Midbrain (tissue), 1 donor: ENCODE results near the gene DNAJB12.
A peak's percentile ranks its signal among the peaks of the same experiment; 100 is the strongest.
"Not testable (repeated sequence)": the region's sequence is repeated elsewhere in the genome, so short reads cannot be mapped to it uniquely, and the experiment has no call there.

Experiments
- DNase-seq: peaks from one replicate; lab custom pipeline; 2025; lab: John Stamatoyannopoulos, UW

DNAJB12 gene

DNA sequence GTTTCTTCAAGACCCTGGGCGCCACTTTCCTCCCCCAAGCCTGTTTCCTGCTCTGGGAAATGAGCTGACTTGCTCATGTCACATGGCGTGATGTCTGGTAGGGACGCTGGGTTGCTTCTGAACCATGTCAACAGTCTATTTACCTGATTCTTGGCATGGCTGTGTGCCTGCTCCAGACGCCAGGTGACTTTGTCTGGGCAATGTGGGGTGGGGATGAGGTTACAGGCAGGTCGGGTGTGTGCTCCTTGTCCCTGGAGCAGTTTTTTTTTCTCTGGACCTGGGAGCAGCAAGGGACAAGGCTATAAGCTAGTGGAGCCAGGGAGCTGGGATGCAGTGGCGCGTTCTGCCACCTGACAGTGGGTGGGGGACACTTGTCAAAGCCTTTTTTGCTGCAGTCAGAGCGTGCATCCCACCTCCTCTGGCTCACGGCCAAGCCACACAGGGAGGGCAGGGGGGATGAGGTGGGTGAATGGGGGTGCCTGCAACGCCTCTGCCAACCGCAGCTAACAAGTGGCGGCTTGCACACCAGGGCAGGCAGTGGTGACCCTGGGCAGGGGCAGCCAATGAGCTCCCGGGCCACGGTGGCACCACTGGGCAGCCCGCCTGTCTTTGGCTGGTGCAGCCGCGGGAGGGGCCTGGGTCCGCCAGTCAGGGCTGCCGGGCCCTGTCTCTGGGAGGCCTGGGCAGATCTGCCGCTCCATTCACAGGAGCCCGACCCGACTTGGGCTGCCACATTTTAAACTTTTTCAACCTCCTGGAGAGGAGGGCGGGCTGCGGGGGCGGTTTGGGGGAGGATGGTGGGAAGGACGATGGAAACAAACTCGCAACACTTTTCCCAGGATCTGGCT, 22.9 kb downstream of the DNAJB12 start:
- DNase-seq: peak; percentile 93

DNA sequence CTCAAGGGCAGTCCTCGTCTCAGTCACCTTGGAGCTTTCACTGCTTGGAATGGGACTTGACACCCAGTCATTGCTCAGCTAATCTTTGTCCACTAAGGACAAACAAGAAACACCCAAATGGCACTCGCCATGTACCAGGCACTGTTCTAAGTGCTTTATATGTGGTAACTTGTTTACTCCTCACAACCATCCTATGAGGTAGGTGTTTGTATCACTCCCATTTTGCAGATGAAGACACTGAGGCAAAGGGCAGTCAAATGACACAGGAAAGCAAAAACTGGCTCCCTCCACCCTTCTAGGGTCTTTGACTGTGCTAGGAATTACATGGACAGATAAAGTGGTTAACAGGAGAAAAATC, 24.7 kb downstream of the DNAJB12 start:
- no peak for DNase-seq

DNA sequence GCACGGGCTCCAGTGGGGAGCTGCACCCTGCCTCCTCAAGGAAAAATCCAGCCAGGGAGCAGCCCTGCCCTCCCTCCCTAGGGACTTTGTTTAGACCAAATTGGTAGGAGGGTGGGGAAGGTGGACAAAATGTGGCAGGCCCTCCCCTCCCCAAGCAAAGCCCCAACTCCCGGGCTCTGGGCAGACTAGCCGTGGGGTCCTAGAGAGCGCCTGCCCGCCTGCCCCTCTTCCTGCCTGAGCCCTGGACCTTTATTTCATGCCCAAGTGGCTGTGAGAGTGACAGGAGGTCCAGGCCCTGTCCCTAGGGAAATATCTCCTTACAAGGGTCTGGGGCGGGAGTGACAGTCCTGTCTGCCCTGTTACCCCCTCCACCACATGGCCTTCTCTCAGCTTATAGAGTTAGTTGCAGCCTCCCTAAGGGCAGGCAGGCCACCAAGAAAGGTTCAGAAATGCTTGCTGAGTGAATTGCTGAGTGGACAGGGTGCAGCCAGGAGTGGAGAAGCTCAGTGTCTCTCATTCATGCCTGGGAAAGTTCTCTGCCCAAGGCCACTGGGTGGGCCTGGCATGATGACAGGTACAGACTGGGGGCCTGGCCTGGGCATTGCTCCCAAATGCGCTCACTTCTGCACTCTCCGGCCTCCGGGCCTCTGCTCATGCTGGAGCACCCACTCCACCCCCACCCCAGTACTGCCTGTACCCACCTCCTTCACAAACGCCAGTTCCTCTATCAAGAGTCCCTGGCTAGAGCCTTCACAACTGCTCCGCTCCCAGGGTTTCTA, 25.2 kb downstream of the DNAJB12 start:
- DNase-seq: no peak

DNA sequence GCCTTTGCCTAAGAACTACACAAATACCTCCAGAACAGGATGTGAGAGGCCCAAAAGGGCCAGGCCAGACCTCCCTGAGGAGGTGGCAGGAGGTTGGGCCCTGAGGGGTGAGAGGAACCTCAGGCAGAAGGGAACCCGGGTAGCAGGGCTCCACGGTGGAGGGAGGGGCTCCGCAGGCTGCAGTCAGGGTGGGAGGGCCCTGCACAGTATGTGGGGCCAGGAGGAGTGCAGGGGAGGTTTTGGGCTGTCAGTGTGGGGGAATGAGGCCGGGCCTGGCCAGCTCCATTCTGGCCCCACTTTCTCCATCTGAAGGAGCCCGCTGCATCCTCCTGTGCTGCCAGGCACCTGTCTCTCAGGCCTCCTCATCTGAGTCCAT, 25.9 kb downstream of the DNAJB12 start:
- DNase-seq: no peak

DNA sequence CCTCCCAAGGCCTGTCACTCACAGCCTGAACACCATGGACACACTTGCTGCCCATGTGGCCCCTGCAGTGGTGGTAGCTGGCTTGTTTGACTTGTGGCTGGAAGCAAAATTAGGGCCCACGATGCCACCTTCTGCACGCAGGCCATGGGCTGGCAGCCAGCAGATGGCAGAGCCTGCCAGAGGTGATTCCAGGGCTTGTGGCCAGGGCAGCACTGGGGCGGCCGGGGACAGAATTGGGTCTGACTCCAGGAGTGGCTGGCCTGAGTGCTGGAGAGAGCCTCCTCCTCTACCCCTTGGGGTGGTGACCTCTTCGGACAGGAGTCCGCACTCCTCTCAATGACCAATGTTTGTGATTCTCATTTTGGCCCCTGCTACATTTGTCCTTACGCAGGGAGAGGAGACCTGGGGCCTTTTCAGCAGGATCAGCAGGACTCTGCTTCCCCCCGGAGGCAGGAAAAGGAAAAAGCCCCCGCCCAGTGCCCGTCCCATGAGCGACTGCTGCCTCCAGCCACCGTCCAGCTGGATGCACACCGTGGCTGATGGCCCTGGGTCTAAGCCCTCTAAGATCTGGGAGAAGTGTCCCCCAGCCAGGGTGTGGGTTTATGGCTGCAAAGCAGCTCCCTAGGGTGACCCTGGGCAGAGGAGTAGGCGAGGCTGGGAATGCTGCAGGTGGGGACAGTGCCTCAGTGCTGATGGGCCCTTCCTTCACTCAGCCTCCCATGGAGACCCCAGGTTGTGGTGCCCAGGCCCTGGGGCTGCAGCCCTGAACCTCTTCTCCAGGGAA, 26.5 kb downstream of the DNAJB12 start:
- peak; percentile 82 for DNase-seq

DNA sequence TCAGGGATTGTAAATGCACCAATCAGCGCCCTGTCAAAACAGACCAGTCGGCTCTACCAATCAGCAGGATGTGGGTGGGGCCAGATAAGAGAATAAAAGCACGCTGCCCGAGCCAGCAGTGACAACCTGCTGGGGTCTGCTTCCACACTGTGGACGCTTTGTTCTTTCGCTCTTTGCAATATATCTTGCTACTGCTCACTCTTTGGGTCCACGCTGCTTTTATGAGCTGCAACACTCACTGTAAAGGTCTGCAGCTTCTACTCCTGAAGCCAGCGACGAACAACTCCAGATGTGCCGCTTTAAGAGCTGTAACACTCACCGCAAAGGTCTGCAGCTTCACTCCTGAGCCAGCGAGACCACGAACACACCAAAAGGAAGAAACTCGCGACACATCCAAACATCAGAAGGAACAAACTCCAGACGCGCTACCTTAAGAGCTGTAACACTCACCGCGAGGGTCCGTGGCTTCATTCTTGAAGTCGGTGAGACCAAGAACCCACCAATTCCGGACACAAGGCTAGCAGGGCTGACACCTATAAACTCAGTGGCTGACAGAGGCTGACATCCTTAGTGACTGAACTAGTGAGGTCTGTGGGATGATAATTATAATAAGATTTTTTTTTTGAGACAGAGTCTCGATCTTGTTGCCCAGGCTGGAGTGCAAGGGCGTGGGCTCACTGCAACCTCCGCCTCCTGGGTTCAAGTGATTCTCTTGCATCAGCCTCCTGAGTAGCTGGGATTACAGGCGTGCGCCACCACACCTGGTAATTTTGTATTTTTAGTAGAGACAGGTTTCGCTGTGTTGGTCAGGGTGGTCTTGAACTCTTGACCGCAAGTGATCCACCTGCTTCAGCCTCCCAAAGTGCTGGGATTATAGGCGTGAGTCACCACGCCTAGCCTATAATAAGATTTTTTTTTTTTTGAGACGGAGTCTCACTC, 27.8 kb downstream of the DNAJB12 start:
- not testable (repeated sequence) for DNase-seq

DNA sequence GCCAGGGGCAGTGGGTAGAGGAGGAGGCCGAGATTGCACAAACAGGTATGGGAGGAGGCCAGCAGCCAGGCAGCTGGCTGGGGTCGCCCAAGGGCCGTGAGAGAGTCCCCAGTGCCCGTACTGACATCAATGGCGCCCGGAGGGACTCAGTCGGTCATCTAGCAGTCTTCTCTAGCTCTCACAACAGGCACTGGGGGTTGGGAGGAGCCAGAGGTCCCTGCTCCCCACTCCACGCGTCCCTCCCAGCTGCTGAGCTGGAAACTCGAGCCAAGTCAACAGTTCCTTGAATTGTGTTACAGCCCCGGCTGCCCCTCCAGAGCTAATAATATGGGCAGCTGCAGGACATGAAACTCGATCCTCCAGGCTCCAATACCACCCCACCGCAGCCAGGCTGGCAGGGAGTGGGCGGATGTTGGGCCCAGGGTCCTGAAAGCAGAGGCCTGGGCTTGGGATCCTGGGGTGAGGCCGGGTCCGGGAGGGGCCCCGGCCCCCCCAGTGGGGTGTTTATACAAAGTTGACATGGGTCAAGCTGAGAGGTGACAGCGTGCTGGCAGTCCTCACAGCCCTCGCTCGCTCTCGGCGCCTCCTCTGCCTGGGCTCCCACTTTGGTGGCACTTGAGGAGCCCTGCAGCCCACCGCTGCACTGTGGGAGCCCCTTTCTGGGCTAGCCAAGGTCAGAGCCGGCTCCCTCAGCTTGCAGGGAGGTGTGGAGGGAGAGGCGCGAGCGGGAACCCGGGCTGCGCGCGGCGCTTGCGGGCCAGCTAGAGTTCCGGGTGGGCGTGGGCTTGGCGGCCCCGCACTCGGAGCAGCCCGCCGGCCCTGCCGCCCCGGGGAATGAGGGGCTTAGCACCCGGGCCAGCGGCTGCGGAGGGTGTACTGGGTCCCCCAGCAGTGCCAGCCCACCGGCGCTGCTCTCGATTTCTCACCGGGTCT, 29.2 kb downstream of the DNAJB12 start:
- peak; percentile 56 for DNase-seq

DNA sequence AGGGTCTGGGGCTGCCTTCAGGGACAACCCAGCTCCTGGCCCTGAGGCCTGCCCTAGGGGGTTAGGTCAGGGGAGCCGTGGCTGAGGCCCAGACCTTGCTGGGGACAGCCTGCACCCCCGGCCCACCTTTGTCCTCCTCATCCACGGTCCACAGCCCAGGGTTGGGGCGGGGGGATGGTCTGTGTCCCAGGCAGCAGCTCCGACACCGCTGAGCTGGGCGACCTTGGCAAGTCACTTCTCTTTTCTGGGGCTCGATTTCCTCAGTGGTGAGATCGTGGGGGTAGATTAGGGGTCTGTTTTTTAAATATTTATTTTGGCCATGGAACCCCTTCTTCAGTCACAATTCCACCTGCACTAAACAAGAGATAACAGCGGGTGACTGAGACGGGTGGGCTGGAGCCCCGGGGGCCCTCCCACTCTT, 30.9 kb downstream of the DNAJB12 start:
- no peak for DNase-seq

DNA sequence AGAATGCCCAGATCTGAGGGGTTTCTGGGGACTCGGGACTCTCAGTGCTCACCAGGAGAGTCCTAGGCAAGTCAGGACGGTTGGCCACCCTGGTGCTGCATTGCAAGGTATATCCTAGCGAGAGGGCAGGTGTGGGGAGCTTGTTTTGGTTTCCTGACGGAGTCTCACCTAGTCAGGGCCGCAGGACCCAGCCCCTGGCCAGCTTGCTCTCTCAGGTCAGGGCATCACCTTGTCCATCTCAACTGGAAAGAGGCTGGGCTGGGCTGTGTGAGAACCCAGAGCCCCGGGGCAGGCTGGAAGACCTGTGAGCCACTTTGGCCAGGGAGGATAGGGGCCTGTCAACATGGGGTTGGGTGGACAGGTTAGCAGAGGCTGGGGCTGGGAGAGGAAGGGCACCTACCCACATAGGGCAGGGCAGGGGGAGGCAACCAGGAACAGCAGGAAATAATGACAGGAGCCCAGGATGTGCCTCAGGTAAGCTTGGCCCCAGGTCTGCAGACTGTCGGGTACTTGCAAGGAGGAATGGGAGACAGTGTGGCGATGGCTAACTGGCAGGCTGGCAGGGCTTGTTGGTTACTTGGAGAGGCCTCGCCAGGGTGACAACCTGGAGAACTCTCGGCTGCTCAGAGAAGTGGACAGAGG, 31.5 kb downstream of the DNAJB12 start:
- no peak for DNase-seq

DNA sequence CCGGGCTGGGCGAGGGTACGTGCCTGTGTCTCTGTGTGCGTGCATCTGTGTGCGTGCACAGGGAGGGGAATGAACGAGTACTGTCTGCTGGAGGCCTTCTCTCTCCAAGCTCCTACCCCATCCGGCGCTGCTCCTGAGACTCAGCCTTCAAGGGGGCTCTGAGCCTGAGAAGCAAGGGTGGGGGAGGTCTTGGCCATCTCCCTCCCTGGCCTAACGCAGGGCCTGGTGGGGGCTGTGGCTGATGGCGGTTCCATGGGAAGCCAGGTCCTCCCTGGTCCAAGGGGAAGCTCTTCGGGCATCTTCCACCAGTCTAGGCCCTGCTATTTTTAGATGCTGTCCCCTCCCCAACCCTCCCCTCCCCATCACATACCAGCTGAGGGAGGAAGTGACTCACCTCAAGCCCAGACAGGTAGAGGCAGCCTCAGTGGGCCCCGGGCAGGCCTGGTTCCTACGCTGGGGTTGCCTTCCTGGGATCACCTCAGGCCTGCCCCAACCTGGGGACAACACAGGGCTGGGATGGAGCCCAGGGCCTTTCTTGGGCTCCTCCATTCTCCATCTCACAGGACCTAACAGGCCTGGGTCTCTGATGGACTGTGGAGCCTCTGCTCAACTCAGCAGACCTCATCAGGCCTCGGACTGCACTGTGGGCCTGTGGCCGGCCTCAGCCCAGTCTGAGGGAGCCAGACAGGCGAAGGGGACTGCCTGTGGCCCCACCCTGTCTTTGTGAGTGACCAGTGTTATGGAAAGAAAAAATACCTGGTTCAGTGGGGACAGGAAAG, 32.2 kb downstream of the DNAJB12 start:
- DNase-seq: no peak

DNA sequence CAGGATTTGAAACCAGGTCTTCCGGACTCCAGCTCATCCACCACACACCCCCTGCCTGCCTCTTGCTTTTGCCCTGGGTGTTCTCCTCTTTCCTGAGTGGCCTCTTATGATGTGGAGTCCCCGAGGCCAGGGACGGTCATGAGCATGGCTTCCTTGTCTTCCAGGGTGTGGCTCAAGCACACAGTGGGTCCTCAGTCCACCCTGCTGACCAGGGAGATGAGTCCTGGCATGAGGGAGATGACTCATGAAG, 32.8 kb downstream of the DNAJB12 start:
- no peak for DNase-seq

DNA sequence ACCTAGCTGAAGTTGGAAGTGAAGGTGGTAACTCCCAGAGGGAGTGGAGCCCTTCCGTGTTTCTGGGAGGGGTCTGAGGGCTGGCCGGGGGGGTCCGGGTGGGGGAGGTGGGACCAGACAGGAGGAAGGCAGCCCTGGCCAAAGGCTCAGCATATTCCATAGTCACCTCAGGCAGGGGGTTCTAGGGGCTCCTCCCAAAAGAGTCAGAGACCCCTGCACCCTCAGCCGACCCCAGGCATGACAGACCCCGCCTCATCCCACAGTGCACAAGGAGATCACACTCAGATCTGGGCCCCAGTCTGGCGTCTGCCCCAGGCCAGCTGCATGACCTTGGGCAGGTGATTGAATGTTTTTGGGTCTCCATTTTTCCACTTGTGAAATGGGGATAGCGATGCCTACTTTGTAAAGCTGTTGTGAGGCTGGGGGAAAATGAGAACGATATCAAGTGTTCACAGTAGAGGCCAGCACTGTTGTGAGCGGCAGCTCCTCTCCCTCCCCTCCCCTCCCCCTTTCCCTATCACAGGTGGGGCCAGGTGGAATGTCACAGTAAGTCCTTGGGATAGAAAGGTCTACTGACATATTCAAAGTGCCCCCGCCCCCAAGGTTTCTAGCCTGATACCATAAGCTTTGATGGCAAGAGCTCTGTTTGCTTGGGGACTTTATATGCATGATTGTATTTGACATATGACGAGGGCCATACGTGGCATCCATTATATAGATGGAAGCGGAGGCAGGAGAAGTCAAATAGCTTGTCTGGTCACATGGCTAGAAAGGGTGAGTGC, 33.3 kb downstream of the DNAJB12 start:
- no peak for DNase-seq

DNA sequence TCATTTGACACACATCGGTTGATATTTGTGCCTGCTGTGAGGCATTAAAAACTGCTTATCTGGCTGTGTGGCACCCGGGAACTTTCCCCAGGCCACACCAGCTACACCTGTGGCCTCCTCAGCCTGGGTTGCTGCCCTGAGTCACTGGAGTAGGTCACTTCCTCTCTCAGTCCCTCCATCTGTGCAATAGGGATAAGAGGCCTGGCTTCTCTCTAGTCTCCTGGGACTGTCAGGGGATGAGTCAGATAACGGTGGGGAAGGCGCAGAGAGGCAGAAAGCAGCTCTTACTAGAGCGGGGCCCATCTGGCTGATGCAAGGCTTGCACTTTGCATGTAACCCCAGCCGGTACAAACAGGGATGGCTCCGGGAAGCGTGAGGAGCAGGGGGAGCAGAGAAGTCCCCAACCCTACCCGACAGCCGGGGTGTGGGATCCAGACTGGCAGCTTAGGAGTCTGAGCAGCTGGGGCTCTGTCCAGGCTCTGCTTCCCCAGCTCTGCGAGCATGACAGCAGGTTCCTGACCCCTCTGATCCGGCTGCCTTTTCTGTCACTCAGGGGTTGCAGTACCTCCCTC, 34.0 kb downstream of the DNAJB12 start:
- no peak for DNase-seq

DNA sequence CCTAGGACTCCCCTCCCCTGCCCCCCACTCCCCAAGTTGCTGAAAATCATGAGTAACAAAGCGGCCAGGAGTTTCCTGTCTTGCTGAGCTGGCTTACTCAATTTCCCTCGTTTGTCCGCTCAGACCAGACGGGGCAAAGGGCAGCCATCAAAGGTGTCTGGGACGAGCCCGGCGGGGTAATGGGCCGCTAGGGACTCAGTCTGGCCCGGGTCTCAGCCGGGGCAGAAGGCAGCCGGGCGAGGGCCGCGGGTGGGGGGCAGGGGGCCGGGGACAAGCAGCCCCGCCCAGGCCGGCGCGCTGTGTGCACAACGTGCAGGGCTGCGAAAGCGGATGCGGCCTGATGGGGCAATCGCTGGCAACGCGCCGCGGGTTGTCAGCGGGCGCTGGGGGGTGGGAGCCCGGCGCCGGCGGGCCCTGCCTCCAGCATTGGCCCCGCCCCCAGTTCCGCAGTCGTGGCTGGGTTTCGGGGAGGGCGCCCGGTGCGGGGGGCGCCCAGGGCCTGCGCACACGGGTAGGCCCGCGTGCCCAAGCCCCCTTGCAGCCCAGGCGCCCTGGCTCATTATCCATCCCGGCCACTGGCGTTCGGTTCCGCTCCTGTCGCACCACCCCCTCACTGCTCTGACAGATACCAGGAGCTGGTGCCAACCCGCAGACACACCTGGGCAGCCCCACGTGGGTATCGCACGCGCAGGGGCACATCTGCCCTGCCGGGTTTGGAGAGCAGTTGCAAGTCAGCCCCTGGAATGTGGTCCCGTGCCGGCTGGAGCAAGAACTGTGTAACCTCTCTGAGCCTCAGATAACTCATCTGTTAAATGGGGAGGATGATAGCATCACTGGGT, 35.1 kb downstream of the DNAJB12 start:
- peak; percentile 90 for DNase-seq

DNA sequence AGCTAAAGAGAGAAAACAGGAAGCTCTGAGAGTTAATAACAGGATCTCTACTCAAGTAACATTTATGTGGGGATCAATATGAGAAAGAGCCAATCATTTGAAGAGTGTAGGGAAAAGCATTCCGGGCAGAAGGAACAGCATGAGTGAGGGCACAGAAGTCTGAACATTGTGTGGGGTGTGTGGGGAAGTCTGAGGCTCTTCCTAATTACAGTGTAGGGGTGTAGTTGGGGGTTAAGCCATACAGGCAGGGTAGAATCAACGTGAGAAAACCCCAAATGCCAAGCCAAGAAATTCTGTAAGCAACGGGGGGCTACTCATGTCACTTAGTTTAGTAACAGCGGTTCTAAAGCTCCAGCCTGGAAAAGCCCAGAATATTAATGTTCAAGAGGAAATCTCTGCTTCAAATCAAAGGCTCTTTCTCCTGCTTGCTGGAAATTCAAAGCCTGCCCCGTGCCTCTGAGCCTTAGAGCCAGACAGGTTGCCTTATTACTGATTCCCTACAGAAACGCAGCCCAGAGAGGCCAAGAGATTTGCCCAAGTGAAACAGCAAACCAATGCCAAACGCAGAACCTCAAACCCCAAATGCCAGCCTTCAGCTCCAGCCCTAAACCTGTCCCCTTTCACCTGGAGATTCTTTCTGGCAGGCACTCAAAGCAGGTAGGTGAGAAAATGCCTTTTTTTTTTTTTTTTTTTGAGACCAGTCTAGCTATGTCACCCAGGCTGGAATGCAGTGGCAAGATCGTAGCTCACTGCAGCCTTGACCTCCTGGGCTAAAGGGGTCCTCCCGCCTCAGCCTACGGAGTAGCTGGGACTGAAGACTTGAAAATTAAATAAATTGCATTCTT, 36.1 kb downstream of the DNAJB12 start:
- no peak for DNase-seq

DNA sequence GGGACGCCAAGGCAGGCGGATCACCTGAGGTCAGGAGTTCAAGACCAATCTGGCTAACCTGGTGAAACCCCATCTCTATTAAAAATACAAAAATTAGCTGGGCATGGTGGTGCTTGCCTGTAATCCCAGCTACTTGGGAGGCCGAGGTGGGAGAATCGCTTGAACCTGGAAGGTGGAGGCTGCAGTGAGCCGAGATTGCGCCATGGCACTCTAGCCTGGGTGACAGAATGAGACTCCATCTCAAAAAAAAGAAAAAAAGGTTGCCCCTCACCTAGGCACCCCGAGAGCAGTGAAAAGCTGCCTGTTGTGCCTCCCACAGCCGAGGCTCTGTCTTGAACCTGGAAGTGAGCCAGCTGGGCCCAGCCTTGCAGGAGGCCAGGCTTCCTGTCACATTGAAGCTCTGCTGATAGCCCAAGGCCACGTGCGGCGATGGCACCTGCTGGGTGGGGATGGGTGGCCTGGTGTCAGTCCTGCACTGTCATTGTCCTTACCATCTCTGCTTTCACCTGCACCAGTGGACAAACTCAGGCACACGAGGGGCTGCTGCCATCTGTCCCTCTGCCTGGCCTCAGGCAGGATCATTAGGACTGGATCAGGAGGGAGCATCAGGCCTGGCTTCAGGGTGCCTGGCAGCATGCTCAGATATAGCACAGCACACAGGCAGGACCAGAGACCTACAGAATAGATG, 37.8 kb downstream of the DNAJB12 start:
- no peak for DNase-seq
